Mesothelial cell of epicardium (in vitro differentiated cells): ENCODE measurements around the gene CAPZA2. TPM values are rescaled to one million over a fixed set of nuclear protein-coding genes. Genes with fewer than 3 reads are reported as not detected.

ENCODE experiments used
- DNase-seq, 2 experiments: peaks; one replicate each; pipeline ENCODE4 v3.0.0; 2021; ENCODE audit warnings: low spot score in 2 of 2; ENCODE audit not compliant: unreplicated experiment in 2 of 2
- H3K27ac Mint-ChIP-seq: 2 replicates; pipeline ENCODE4 v1.8.0; 2021; ENCODE audit warnings: mixed read lengths
- H3K27me3 Mint-ChIP-seq: 2 replicates; pipeline ENCODE4 v1.8.0; 2021; ENCODE audit warnings: low read depth, mixed read lengths
- H3K36me3 Mint-ChIP-seq: 2 replicates; pipeline ENCODE4 v1.8.0; 2021; ENCODE audit warnings: mixed read lengths
- H3K4me1 Mint-ChIP-seq: 2 replicates; pipeline ENCODE4 v1.8.0; 2021; ENCODE audit warnings: mixed read lengths
- H3K4me3 Mint-ChIP-seq: 2 replicates; pipeline ENCODE4 v1.8.0; 2021; ENCODE audit warnings: mild to moderate bottlenecking, moderate library complexity, mixed read lengths
- H3K9me3 Mint-ChIP-seq: 2 replicates; pipeline ENCODE4 v1.8.0; 2021; ENCODE audit warnings: mixed read lengths
- CTCF ChIP-seq: fragments of 200-600 bp; sonication (generic); IDR thresholded peaks from one replicate; pipeline ENCODE4 v1.5.0; 2021; ENCODE audit warnings: antibody characterized with exemption; ENCODE audit not compliant: unreplicated experiment
- total RNA-seq: library from RNA; stranded (reverse); gene quantifications from 3 replicates; pipeline ENCODE4 v1.2.1, GENCODE V29; 2021

The CAPZA2 gene
- total RNA-seq, 1 donor from 2014 or later: 109 TPM

DNA sequence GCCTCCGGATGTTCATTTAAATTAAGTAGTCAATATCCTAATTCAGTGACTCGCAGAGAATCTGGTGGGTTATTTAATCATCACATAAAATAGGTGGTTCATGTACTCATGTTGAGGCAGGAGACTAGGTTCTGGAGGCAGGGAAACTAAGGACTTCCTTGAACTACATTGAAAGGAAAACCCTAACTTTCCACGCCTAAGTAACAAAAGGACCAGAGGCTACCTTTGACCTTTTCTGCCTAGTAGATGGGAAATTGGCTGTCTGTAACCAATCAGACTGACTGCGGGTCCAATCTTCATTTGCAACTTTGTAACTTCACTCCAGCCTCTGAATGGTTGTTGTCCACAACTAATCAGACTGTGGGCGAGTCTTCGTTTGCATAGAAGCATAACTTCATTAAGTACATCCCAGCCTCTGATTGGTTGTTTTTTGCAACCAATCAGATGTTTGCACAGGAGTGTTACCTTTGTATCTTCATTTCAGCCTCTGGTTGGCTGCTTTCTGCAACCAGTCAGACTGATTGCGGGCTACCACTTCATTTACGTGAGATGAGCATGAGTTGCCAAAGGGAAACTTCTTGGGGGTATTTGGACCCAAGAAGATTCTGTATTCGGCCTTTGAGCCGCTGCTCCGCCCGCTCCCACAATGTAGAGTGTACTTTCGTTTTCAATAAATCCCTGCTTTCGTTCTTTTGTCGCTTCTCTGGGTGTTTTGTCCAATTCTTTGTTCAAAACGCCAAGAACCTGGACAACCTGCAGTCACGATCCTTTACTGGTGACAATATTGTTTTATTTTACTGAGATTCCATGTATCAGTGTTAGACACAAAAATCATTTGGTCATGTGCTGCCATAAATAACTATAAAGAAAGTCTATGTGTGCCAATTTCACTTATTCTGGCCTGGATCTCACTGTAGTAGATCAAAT lies 89.2 kb downstream of the CAPZA2 start:
- Mint-ChIP-seq H3K9me3 (no peaks in the 10 kb centered on the region), H3K36me3 (no peaks in the 10 kb centered on the region), H3K27ac (no peak overlapping the region), H3K4me3 (no peak overlapping the region), H3K27me3 (no peaks in the 10 kb centered on the region), H3K4me1 (peaks cover 38% of the 10 kb centered on the region)
- no peak for DNase-seq
- no peak for TF ChIP-seq CTCF

- DNase-seq: peak in 1 of 2 experiments; percentile 41
- H3K4me3 Mint-ChIP-seq: peak overlapping the region; percentile 69
- no peaks in the 10 kb centered on the region for H3K27me3 Mint-ChIP-seq
- H3K27ac Mint-ChIP-seq: peak overlapping the region; percentile 98
- no peaks in the 10 kb centered on the region for H3K36me3 Mint-ChIP-seq
- H3K9me3 Mint-ChIP-seq: no peaks in the 10 kb centered on the region
- TF ChIP-seq CTCF: no peak
- H3K4me1 Mint-ChIP-seq: peaks cover 36% of the 10 kb centered on the region
Measured at GRCh38 chr7:116952635-116953371, 90.4 kb downstream of the CAPZA2 start.

DNA sequence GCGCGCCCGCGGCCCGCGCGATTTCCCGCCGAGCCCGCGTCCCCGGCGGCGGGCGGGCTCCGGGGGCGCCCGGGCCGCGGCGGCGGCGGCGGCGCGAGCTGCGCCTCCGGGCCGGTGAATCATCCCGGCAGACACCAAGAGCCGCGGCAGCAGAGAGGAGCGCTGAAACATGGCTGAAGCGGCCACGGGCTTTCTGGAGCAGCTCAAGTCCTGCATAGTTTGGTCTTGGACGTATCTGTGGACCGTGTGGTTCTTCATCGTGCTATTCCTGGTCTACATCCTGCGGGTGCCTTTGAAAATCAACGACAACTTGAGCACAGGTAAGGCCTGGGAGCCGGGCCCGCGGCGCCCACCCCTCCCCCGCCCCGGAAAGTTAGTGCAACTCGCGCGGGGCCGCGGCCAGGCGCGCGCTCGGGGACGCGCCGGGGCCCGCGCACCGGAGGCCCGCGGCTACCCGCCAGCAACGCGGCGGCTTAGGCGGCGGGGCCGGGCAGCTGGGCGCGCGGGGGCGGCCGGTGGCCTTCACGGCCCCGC lies 91.1 kb downstream of the CAPZA2 start, which contains the start of gene ST7:
TSS of gene ST7 (plus strand) at position 130 of the 534 bp plus-strand sequence. CDS start at position 170, 40 bp downstream.
- Mint-ChIP-seq H3K27ac (peak within 1 kb of the TSS; percentile 100), H3K4me1 (peaks cover 37% of the 10 kb centered on the region), H3K27me3 (no peaks in the 10 kb centered on the region), H3K4me3 (peak within 1 kb of the TSS; percentile 98), H3K9me3 (no peaks in the 10 kb centered on the region), H3K36me3 (peaks cover 1% of the 10 kb centered on the region)
- peak; percentile 27 to 68 for DNase-seq
- no peak for TF ChIP-seq CTCF

DNA sequence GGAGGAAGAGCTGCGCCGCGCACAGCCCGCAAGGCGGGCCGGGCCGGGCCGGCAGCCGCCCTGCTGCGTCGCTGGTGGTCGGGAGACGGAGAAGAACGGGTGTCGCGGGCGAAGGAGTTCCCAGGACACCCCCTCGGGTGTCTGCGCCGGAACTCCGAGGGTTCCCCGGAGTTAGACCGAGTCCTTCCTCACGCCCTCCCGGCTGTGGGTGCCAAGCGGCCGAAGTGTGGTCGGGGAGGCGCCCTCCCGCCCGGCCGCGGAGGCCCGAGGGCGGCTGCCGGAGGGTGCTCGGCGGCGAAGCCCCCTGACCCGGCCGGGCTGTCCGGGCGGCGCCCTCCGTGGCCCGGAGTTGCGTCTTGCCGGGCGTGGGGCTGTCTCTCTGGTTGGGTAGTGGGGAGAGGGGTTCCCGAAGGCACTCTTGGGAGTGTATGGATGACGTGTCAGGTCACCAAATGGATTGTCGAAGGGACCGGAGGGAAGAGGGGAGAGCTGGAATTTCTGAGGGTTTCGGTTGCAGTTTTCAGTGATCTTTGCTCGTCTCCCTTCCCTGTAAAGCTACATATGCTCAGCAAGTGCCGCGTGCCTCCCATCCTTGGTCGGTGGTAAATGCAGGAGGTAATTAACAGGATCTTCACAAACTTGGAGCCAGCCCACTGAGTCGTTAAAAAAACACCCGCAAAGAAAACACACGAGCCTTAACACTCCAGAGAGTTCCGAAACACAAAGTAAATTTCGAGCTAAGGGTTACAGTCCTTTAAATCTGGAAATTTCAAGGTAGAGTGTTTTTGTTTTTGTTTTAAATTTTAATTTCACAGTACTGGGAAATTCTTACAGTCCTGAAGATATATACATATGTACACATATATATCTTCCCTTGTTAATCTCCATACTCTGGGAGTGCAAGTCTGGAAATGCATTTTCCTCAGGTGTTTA lies 91.8 kb downstream of the CAPZA2 start:
- Mint-ChIP-seq H3K27me3 (no peaks in the 10 kb centered on the region), H3K27ac (peak overlapping the region; percentile 100), H3K36me3 (peaks cover 2% of the 10 kb centered on the region), H3K4me1 (peaks cover 43% of the 10 kb centered on the region), H3K9me3 (no peaks in the 10 kb centered on the region), H3K4me3 (peak overlapping the region; percentile 98)
- TF ChIP-seq CTCF: no peak
- peak; percentile 37 to 57 for DNase-seq

DNA sequence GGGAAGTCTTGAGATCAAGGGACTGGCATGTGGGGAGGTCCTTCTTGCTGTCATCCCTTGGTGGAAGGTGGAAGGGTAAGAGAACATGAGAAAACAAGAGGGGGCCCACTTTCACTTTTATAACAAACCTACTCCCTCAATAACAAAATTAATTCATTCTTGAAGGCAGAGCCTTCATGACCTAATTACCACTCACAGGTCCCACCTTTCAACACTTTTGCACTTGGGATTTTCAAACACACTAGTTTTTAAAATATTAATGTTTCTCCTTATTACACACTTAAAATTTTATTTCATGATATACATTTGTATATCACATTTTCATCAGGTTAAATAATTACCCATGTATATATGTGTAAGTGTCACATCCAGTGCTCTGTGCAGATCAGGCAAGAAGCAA lies 93.0 kb downstream of the CAPZA2 start:
- Mint-ChIP-seq H3K27ac (peak overlapping the region; percentile 100), H3K4me1 (peaks cover 43% of the 10 kb centered on the region), H3K4me3 (peak overlapping the region; percentile 98), H3K36me3 (peaks cover 2% of the 10 kb centered on the region), H3K9me3 (no peaks in the 10 kb centered on the region), H3K27me3 (no peaks in the 10 kb centered on the region)
- no peak for TF ChIP-seq CTCF
- DNase-seq: no peak
